ENCODE data around the gene SCO2.
A peak's percentile ranks its signal among the peaks of the same experiment; 100 is the strongest.
"Not testable (repeated sequence)": the region's sequence is repeated elsewhere in the genome, so short reads cannot be mapped to it uniquely, and the experiment has no call there.

Gene SCO2

DNA sequence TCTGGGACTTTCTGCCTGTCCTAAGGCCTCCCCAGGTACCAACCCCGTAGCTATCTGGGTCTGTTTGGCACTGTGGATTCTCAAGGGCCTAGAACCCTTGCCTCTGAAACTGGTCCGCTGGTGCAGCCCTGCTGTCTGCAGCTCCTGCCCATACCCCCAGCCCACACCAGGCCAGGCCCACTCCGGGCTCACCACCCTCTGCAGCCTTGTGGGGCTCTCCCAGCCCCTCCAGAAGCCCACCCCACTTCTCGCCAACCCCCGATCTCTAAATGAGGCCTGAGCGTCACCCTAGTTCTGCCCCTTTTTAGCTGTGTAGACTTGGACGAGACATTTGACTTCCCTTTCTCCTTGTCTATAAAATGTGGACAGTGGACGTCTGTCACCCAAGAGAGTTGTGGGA lies 25.0 kb upstream of the SCO2 start:
- no peak for DNase-seq

DNA sequence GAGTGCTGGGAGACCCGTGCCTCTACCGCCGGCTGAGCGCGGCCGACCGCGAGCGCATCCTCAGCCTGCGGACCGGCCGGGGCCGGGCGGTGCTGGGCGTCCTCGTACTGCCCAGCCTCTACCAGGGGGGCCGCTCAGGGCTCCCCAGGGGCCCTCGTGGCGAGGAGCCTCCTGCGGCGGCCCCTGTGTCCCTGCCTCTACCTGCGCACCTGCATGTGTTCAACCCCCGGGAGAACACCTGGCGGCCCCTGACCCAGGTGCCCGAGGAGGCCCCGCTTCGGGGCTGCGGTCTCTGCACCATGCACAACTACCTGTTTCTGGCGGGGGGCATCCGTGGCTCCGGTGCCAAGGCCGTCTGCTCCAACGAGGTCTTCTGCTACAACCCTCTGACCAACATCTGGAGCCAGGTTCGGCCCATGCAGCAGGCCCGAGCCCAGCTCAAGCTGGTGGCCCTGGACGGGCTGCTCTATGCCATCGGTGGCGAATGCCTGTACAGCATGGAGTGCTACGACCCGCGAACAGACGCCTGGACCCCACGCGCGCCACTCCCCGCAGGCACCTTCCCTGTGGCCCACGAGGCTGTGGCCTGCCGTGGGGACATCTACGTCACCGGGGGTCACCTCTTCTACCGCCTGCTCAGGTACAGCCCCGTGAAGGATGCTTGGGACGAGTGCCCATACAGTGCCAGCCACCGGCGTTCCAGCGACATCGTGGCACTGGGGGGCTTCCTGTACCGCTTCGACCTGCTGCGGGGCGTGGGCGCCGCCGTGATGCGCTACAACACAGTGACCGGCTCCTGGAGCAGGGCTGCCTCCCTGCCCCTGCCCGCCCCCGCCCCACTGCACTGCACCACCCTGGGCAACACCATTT lies 23.8 kb upstream of the SCO2 start:
- DNase-seq = no peak

DNA sequence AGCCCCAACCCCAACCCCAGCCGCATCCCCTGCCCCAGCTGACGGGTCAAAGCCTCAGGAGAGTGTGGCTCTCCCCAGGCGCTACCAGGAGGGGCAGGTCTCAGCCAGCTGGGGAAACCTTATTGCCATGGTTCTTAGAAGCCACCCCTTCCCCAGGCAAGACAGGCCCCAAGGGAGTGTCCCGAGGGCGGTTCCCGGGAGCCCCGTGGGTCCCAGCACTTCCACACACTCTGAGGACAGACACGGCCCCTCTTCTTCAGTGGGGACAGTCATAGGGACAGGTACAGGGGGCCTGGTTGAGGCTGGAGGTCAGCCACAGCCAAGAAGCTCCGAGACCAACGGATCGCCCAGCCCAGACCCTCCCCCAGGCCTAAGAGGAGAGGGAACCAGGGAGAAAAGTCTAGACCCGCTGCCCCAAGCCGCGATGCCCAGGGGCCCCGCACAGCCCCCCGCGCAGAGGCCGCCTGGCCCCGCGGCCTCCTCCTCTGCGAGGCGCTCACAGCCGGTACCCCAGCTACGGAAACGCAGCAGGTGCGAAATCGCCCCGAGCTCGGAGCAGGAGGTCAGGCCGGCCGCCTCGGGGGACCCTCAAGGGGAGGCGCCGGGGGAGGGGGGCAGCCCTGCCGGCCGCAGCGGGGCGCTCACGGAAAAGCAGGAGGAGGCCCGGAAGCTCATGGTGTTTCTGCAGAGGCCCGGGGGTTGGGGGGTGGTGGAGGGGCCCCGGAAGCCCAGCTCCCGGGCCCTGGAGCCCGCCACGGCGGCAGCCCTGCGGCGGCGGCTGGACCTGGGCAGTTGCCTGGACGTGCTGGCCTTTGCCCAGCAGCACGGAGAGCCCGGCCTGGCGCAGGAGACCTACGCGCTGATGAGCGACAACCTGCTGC lies 22.9 kb upstream of the SCO2 start:
- peak; percentile 65 to 67 for DNase-seq

DNA sequence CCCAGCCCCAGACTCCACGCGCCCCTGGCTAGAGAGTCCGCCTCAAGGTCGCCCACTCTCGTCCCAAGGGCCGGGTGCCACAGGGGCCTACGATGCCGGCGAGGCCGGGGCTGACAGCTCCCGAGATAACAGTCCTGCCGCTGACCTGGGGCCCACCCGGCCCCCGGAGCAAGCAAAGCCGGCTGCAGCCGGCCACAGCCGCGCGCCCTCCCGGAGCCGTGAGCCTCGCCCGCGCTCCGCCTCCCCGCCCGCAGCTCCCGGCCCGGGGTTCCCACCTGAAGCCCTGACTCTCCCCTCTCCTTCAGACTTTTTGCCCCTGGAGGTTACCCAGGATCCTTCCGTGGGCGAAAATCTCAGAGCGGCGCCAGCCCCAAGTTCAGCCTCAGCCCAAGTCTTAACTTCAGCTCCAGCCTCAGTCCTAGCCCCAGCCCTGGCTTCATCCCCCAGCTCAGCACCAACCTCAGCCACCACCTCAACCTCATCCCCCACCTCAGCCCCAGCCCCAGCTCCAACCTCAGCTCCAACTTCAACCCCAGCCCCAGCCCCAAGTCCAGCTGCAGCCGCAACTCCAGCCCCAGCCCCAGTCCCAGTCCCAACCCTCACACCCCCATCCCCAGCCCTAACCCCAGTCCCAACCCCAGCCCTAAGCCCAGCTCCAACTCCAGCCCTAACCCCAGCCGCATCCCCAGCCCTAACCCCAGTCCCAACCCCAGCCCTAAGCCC lies 22.0 kb upstream of the SCO2 start:
- no peak for DNase-seq

DNA sequence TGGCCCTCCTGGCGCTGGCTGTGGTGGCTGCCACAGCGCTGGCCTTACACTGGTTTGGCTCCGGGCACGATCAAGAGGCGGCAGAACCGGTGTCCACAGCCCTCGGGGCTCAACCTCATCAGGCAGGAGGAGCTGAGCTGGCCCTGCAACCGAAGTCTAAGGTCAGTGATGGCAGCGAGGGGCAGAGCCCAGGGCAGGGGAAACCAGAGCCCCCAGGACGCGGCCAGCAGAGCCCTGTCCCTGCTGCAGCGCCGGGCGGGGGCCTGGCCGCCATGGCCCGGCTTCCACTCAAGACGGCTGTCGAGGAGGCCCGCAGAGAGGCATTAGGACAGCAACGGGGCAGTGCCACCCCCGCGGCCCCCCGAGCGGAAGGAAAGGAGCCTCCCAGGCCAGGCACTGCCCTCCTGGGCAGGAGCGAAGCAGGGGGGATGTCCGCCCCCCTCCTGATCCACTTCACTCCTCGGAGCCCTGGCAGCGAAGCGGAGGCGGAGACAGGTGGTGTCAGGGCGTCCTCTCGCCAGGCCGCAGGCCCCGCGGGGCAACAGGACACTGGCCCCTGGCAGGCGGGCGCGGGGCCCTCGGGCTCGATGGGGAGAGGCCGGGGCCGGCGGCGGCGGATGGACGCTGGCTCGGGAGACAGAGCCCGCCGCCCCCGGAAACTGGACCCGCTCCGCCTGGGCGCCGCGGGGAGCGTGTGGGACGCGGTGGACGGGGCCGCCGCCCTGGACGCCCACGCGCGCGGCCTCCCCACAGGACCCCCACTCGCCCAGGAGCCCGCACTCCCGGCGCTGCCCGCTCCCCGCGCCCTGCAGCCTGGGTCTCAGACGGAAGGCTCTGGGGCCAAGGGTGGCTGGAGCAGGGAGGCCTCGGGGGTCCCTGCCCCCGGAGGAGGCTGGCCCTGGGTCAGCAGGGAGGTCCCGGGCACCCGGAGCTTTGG lies 21.2 kb upstream of the SCO2 start:
- DNase-seq = no peak

DNA sequence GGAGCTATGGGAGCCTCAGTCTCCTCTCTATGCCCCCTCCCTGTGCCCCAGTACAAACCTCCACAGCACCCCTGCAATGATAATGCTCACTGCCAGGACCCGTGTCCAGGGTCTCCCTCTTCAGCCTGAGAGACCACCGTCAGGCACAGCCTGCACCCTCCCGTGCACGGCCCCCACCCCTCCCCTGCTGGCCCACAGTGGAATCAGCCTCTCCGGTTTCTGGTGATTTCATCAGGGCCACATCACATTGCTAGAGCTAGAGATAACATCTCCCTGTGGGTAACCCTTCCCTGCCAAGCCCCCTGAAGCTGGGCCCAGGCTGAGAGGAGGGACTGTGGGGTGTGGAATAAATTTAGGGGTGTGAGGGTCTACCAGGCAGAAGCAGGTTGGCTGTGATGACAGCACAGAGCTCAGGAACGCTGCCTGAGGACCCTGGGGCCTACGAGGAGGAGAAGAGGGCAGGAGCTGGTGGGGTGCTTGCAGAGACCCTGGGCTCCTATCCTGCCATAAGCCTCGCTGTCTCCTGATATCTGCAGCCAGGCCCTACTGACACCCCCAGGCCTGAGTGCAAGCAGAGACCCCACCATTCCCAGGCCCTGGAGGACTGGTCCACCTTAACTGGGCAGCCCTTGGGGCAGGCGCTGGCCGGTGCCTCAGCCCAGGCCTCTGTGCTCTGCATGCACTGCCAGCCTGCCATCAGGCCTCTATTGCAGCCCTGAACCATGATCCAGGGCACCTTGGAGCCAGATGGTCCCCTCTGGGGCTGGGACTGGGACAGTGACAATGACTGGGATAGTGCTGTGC lies 20.3 kb upstream of the SCO2 start, which contains the start of gene KLHDC7B:
Gene KLHDC7B, plus strand, starts transcription at position 378 of the 804 bp plus-strand sequence. Its CDS starts 345 bp downstream, at position 723.
- DNase-seq = peak in 1 of 2 experiments; percentile 46

DNA sequence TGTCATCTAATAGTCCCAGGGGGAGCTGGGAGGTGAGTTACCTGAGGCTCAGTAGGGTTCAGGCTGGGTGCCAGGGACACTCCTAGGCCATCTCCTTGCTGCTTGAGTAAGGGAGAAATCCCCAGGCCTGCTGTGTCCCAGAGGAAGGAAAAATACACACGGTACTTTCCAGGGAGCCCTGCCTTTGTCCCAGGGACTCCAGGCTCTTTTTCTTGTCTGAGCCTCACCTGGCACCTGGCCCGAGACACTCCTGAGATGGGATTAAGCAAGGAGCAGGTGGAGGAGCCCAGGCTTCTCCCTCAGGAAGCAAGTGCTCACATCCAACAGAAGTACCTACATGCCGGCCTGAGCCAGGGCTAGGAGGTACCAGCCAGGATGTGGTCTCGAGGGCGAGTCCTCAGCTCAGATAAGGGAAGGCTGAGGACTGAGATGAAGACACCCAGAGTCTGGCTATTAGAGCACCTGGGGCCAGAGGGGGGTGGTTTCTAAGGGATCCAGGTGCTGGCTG lies 19.4 kb upstream of the SCO2 start:
- peak in 1 of 2 experiments; percentile 51 for DNase-seq

DNA sequence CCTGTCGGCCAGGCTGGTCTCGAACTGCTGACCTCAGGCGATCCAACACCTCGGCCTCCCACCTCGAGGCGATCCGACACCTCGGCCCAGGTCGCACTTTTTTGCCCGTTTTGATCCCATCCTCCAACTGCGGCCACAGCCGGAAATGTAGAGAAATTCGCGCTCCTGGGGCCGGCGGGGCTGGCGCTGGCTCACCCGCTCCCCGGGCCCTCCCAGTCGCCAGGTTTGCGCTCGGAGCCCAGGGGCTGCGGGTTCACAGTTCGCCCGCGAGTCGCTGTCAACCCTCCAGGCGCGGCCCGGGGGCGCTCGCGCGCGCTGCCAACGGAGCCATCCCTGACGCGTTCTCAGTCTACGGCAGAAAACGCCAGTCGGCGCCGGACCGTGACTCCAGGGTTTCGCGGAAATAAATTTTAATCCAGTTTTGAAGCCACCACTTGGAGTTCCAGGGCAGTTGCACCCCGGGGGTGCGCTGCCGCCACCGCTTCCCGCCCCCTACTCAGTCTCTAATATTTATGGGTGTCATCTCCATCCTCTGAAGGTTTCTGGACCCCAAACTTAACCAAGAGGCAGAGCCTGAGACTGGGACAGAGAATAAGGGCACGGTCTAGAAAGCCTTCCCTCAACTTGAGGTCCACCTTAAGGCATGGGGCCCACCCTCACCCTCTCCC lies 18.8 kb upstream of the SCO2 start:
- DNase-seq = peak; percentile 89 to 90

DNA sequence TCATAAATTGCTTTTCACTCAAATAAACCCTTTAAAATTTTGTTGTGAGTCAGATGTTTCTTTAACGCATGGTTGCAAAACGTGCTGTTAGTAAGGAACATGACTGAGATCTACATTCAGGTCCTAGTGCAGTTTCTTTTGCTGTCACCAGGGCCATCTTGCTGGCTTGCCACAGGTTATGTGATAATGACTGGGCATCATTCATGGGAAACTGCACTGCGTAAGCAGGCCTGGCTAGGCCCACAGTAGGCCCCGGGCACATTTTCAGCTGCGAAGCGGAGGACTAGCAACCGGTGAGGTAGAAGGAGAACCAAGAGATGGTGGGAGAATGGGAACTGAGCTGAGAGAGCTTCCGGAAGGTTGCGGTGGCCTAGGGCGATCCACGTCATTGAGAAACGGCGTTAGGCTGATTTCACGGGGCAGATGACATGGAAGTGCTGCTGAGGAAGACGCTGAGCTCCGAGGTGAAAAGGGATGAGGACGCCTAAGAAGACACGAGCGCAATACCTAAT lies 17.1 kb upstream of the SCO2 start:
- DNase-seq = peak in 1 of 2 experiments; percentile 66

DNA sequence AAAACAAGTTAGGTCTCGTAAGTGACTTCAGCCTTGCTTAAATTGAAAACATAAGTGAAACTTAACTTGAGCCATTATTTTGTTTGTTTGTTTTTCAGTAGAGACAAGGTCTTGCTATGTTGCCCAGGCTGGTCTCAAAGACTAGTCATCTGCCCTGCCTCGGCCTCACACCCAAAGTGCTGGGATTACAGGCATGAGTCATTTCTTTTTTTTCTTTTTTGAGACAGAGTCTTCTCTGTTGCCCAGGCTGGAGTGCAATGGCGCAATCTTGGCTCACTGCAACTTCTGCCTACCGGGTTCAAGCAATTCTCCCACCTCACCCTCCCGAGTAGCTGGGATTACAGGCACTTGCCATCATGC lies 16.2 kb upstream of the SCO2 start:
- peak in 1 of 2 experiments; percentile 58 for DNase-seq

DNA sequence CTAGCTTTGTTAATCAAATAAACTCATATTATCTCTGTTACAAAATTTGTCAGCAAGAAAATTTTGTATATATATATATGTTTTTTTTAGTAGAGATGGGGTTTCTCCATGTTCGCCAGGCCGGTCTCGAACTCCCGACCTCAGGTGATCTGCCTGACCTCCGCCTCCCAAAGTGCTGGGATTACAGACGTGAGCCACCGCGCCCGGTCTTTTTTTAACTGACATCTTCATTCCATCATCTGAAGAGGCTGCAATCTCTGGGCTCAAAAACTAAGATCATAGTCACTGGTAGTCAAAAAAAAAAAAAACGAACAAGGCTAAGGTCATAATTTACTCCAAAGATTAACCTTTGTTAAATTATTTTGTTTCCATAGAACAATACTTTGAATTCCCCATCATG lies 15.0 kb upstream of the SCO2 start:
- DNase-seq = no peak

DNA sequence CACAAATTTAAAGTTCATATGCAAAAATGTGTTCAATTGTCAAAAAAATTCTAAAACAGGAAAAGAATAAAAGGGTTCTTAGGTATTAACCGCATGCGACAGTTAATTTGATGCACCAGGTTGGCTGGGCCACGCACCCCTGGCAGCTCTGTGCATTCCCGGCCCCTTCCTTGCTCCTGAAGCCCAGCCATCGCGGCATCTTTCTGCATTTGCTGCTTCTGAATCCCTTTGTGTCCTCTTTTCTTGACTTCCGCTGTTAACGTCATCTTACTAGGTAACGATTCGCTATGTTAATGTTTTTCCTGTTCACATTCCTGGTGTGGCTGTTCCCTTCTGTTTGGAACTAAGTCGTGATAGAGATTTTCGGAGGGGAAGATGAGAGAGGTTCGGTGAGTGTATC lies 12.4 kb upstream of the SCO2 start:
- DNase-seq = no peak

DNA sequence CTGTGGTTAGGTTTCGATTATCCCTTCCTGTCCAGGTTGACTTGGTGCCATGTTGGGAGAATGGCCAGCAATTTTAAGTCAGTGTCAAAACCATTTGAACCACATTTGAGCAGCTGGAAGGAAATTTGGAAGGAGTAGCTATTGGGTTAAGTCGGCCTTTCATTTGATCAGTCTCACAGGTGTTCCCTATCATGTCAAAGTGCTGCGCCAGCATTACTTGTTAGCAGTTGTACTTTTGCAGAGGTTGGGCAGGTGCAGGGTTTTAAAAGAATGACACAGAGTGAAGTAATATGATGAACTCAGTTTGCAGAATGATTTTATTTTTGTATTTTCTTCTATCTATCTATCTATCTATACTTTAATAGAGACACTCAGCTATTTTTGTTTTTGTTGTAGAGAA lies 10.8 kb upstream of the SCO2 start:
- no peak for DNase-seq

DNA sequence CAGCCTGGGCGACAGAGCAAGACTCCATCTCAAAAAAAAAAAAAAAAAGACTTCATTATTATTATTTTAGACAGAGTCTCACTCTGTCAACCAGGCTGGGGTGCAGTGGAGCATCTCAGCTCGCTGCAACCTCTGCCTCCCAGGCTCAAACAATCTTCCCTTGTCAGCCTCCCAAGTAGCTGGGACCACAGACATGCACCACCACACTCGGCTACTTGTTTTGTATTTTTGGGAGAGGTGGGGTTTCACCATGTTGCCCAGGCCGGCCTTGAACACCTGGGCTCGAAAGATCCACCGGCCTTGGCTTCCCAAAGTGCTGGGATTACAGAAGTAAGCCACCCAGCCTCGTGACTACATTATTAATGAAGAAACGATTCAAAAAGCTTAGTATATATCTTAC lies 9.7 kb upstream of the SCO2 start:
- DNase-seq = no peak

DNA sequence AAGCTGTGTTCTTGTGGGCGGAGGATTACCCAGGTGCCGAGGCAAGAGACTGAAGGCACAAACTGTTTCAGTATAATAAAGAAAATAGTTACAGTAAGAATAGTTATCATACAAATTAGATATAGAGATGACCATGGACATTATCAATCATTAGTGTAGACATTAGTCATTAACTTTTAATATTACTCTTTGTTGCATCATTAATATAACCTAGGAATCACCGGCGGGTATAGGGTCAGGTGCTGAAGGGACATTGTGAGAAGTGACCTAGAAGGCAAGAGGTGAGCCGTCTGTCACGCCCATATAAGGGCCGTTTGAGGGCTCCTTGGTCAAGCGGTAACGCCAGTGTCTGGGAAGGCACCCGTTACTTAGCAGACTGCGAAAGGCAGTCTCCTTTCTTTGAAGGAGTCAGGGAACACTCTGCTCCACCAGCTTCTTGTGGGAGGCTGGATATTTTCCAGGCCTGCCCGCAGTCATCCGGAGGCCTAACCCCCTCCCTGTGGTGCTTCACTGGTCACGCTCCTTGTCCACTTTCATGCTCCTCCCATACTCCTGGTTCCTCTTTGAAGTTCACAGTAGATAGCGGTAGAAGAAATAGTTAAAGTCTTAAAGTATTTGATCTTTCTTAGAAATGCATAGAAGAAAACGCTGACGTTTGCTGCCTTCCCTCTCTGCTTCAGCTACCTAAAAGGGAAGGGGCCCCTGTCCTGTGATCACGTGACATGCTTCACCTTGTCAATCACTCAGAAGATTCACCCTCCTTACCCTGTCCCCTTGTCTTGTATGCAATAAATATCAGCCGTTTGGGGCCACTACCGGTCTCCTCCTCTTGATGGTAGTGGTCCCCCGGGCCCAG lies 8.7 kb upstream of the SCO2 start:
- DNase-seq = not testable (repeated sequence)

DNA sequence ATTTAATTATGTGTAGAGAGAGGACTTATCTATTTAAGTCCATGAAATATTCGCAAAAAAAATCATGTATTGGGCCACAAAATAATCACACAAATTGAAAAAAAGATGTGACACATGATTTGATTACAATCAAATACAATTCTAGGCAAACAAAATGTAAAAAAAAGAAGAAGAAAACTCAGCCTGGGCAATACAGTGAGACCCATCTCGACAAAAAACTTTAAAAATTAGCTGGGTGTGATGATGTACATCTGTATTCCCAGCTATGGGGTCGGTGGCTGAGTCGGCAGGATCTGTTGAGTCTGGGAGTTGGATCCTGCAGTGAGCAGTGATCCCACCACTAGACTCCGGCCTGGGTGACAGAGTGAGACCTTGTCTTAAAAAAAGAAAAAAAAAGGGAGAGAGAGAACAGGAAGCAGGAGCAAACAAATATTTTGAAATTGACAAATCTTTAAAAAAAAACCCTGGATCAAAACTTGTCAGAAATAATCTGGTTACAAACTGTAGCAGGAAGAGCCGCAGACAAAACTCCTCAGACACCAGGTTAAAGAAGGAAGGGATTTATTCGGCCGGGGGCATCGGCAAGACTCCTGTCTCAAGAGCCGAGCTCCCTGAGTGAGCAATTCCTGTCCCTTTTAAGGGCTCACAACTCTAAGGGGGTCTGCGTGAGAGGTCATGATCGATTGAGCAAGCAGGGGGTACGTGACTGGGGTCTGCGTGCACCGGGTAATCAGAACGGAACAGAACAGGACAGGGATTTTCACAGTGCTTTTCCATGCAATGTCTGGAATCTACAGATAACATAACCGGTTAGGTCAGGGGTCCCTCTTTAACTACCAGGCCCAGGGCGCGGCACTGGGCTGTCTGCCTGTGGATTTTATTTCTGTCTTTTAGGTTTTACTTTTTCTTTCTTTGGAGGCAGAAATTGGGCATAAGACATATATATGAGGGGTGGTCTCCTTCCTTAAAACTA lies 7.7 kb upstream of the SCO2 start:
- DNase-seq = no peak

DNA sequence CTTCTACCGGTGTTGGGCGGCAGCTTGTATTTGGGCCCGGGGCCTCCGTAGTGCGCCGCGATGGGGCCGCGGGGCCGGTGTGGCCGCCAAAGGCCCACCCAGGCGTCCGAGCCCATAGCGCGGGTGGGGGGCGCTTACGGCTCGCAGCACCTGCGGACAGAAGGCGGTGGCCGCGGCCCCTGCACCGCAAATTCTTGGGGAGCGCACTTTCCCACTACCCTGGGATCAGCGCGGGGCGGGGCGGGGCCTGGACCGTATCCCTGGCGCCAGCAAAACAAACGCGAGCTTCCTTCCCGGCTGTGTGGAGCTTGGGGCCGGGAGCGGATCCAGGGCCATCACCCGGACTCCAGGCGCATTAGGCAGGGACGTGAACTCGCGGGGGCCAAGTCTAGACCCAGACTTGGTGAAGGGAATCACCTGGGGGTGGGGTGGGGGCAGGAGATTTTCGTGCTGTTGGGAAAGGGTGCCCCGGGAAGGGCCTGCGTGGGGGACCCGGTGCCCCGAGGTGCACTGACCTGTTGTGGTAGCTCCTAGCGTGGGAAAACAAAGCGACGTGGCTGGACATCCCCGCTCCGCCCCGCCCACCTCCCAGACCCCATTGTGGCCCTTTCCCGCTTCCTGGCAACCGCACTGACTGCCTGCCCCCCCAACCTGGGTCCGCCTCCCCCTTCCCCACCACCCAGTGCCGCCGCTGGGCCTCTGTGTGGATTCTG lies 6.7 kb upstream of the SCO2 start:
- peak in 1 of 2 experiments; percentile 54 for DNase-seq

Data from activated CD4-positive, alpha-beta T cell treated with anti-CD3 and anti-CD28 coated beads, Interleukin-2, amount 50 U/mL, for 48 hours (primary cell).